CD4-positive, alpha-beta T cell treated with Interleukin-4 for 1 hour (primary cell): Measurements from ENCODE around the gene DDX51.

Experiments
- DNase-seq, 2 donors: peaks; one replicate each; pipeline ENCODE4 v3.0.0-alpha.2; 2020 to 2022

The DDX51 gene

GRCh38 chr12:132178801-132179401 lies 34.8 kb upstream of the DDX51 start:
- DNase-seq, result peak in 1 of 2 donors; percentile 41

GRCh38 chr12:132178316-132178715 lies 34.2 kb upstream of the DDX51 start:
- DNase-seq, result no peak

GRCh38 chr12:132176920-132177551 lies 32.9 kb upstream of the DDX51 start:
- DNase-seq, result no peak

GRCh38 chr12:132176385-132176919 lies 32.3 kb upstream of the DDX51 start:
- no peak for DNase-seq

GRCh38 chr12:132175496-132176384 lies 31.6 kb upstream of the DDX51 start:
- no peak for DNase-seq

GRCh38 chr12:132174839-132175490 lies 30.8 kb upstream of the DDX51 start:
- no peak for DNase-seq

GRCh38 chr12:132174015-132174838 lies 30.1 kb upstream of the DDX51 start:
- DNase-seq, result no peak

GRCh38 chr12:132173135-132174014 lies 29.3 kb upstream of the DDX51 start:
- no peak for DNase-seq

GRCh38 chr12:132172619-132173018 lies 28.5 kb upstream of the DDX51 start:
- DNase-seq, result no peak

GRCh38 chr12:132171968-132172521 lies 27.9 kb upstream of the DDX51 start:
- no peak for DNase-seq

- DNase-seq, result no peak
Observed at GRCh38 chr12:132171293-132171967, 27.3 kb upstream of the DDX51 start.

GRCh38 chr12:132170637-132171292 lies 26.6 kb upstream of the DDX51 start:
- no peak for DNase-seq

GRCh38 chr12:132170094-132170636 lies 26.0 kb upstream of the DDX51 start:
- no peak for DNase-seq

GRCh38 chr12:132169376-132169775 lies 25.3 kb upstream of the DDX51 start:
- no peak for DNase-seq

- no peak for DNase-seq
Observed at GRCh38 chr12:132168311-132169031, 24.4 kb upstream of the DDX51 start.

GRCh38 chr12:132167611-132168310 lies 23.6 kb upstream of the DDX51 start:
- DNase-seq, result no peak

- DNase-seq, result no peak
Observed at GRCh38 chr12:132166801-132167591, 22.9 kb upstream of the DDX51 start.
